Middle frontal gyrus (tissue), 1 donor: Measurements from ENCODE around the gene PEPD.

Experiments used
- DNase-seq: peaks from one replicate; pipeline ENCODE4 v3.0.0-alpha.2; 2015; ENCODE audit warnings: low spot score; ENCODE audit errors: extremely low spot score

The PEPD gene

GRCh38 chr19:33546656-33547055, 25.1 kb upstream of the PEPD start:
- no peak for DNase-seq

- DNase-seq = no peak
These were observed 23.8 kb upstream of the PEPD start for GRCh38 chr19:33545217-33545981.

DNA sequence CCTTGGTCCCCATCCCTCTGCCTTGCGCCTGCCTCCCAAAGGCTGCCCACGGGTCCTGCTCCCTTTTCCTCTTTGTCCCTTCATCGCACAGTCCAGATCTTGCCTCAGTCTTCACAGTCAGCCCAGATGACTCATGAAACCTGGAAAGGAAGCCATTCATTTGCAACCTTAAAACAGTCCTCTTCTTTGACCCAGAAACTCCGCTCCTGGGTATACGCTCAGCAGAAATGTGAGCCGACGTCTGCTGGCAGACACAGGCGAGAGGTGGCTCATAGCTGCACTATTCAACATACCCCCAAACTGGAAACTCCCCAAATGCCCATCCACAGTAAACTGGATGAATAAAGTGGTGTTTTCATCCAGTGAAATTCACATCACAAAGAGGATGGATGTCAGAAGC, 13.6 kb upstream of the PEPD start:
- no peak for DNase-seq

DNA sequence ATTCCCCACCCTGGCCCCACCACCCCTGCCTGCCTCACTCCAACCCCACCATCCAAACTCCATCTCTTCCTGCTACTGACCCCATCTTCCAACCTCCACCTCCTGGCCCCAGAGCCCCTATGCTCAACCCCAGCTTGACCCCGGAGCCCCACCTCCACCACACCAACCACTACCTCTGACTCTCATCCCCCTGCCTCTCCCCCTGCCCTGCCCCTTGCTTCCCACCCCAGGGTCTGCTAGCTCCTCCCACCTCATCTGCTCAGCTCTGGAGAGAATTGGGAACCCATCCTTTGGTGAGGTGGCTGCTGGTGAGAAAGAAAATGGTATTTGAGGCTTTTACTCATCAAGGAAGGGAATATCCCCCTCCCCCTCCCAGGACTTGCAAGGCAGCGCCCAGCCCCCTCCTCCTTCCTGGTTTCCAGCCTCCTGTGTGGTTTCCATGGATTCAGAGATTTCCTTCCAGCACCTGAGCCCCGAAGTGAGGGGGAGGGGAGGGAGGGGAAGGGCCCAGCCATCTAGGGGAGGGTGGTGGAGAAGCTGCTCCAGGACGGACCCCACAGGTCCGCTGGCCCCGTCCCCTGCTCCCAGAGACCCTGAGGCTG, 11.4 kb upstream of the PEPD start:
- no peak for DNase-seq

GRCh38 chr19:33530842-33531241, 9.3 kb upstream of the PEPD start:
- no peak for DNase-seq

DNA sequence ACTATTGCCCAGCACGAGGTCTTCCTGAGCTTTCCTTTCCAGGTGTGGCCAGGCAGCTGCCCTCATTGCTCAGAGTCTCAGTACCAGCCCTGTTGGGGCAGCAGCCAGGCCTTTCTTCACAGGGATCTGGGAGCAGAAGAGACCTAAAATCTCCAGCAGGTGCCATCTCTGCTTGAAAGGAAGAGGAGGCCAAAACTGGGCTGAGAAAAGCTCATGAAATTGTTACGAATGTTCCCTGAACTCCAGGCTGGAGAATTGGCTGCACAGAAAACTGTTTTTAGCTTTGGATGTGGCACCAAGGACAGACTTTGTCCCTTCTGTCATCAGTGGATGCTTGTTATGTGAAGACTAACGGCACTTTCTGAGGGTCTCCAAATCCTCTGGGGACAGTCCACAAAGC, 8.7 kb upstream of the PEPD start:
- no peak for DNase-seq

DNA sequence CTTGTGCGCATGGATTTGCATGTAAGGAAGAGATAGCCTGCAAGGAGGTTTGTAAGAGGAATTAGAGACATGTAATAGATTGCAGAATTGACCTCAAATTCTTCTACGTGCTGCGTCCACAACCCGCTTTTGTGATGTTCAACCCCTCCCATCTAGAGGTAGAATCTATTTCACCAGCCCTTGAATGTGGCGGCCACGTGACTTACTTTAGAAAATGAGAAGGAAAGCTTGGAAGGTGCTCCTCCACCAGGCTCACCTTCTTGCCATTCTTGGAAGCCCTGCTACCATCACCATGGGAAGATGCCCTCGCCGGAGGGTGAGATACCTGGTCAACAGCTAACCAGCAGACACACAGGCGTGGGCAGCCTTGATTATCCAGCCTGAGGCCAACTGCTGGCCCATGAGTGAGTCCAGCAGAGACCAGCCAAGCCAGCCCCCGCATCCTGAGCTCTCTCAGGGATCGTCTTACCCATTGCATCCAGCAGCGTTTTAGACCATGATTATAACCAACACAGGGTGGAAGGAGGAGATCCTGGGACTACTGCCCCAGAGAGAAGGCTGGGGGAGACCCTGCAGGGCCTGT, 7.6 kb upstream of the PEPD start:
- no peak for DNase-seq

- no peak for DNase-seq
These were observed 6.8 kb upstream of the PEPD start for GRCh38 chr19:33528404-33528803.

GRCh38 chr19:33527125-33527524, 5.5 kb upstream of the PEPD start:
- DNase-seq = no peak

DNA sequence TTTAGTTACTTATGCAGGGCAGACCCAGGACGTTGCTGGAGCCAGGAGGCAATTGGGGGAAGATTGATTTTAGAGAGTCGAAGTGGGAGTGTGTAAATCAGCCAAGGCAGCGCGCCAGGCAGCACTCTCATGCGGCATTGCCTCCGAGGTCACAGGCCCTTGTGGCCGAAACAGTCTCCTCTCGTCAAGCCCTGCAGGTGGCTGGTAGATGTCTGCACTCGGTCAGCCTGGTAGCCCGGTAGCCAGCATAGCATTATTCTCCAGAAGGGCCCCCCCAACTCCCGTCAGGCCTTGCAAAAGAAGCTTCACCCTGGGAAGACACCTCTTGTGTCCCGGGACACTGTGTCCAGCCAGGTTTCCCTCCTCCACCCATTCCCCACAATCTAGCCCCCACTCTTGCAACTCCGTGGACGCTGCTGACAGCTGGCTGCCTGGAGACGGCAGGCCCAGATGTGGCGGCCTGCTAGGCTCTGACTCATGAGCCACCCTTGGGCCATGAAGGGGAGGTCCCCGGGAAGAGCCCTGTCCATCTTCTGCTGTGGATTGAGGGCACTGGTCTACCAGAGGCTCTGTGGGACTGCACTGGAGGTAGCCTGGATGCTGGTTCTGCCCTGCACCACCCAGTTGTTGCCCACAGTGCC, 2.6 kb upstream of the PEPD start:
- no peak for DNase-seq

- DNase-seq = no peak
These were observed 1.6 kb upstream of the PEPD start for GRCh38 chr19:33523167-33523566.

DNA sequence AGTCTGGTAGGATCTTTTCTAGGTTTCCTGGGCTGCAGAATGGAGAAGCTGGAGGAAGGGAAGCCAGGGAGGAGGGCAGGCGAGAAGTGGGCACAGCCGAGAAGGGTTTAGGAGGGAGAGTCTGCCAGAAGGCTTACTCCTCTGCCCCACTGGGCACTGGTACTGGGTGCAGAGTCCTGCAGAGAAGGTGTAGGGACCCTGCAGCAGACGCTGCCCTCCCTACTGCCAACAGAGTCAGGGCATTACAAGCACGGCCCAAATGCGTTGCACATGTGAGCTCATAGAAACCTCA, 726 bp upstream of the PEPD start:
- DNase-seq = no peak

- DNase-seq = no peak
These were observed 629 bp downstream of the PEPD start for GRCh38 chr19:33520844-33521479.

DNA sequence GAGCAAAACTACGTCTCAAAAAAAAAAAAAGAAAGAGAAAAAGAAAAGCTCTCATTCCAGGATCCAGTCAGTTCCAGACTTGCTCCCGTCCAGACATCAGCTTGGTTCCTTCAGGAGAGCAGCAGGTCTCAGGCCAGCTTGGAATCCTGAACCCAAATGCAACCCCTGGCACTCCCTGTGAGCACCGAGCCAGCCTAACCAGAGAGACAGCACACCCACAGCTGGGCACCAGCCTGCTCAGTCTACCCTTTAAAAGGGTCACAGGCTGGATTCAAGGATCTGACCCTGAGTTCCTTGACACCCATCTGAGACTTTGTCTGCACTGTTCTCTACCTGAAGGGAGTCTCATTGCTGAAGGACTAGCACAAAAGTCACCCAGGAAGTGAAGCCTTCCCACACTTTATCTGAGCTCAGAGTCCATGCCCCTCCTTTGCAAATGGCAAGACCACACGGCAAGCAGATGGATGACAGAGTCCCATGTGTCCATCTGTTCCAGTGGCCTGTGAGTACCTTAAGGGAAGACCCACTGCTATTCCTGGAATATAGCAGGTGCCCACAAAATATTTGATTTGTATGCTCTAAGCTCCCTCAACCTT, 1.4 kb downstream of the PEPD start:
- DNase-seq = no peak

GRCh38 chr19:33519416-33519815, 2.2 kb downstream of the PEPD start:
- DNase-seq = no peak

DNA sequence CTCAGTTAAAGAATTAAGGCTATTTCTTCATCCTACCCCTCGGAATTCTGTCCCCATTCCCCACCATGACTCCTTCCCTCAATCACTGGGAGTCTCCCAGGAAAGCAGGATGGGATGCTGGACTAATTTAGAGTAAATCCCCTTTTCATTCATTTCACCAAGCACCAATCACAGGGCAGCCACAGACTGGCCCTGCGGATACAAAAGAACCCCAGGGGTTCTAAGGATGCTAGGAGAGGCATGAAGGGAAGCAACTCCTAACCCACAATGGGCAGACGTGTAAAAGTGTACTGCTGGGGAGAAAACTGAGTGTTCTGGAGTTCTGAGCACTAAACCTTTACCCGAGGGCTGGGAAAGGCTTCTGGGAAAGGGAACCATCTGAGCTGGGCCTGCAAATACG, 3.0 kb downstream of the PEPD start:
- no peak for DNase-seq

- DNase-seq = no peak
These were observed 3.7 kb downstream of the PEPD start for GRCh38 chr19:33517922-33518321.

DNA sequence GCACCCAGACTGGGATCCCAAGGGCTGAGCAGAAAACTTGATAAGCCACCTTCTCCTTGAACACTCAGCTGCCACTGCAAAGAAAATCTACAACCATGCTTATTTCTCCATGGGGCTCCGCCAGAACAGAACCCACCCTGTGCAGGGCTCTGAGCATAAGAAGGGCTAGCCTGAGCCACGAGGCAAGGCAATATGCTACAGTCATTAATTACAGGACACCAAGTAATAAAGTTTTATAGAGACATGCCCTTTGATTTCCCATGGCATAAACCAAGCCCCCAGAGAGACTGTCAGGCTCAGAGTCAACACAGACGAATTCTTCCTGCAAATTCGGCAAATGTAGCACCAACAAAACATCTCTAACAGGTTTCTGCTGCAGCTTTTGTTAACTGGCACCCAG, 5.7 kb downstream of the PEPD start:
- no peak for DNase-seq

DNA sequence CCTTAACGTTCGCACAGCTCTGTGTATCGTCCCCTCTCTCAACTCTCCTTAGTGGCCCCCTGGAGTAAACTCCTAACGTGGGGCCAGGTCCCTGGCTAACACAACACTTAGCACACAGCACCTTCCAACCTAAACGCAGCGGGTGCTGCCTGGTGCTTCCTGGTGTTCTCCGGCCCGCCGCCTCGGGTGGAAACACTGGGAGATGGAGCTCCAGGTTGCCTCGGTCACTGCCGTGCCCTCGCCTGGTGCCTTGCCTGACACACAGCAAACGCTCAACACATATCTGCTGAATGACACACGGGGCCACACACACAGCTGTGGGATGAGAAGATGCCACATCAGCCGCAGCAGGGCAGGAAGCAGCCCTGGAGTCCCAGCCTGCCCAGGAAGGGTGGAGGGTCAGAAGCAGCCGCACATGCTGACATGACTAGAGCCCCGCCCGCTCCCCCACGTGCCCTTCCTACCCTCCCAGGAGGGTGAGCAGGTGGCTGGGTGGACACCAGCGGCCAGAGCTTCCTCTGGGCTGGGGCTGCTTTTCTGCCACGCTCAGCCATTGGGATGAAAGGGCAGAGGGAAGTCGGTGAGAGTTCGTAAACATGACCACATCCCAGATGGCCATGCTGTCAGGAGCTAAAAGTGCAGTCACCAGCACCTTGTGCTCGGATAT, 6.6 kb downstream of the PEPD start:
- DNase-seq = no peak

- DNase-seq = no peak
These were observed 8.2 kb downstream of the PEPD start for GRCh38 chr19:33513424-33513823.

DNA sequence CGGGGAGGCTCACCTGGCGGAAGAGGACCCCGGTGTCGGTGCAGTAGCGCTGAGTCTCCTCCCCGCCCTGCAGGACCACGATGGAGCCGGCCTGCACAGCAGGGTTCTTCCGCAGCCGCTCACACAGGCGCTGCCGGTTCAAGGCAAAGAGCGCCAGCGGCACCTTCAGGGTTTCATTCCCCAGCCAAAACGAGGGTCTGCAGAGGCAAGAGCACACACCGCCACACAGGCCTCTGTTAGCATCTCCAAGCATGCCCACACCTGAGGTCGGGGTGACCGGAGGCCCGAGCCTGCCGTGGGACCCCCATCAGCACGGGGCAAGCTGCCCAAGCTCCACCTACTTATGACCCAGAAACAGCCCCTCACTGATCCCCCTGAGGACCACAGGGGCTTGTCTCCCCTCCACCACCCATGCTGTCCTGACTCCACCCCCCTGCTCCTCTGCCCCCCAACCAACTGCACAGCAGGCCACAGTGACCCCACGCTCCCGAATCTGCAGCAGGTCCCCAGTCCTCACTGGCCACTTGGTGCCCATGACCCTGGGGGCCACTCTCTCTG, 8.9 kb downstream of the PEPD start:
- DNase-seq = no peak
